HG03196 (cell line): Measurements from ENCODE around the gene TESK2.
A peak's percentile ranks its signal among the peaks of the same experiment; 100 is the strongest.
"Not testable (repeated sequence)": the region's sequence is repeated elsewhere in the genome, so short reads cannot be mapped to it uniquely, and the experiment has no call there.

Experiments used
- ATAC-seq: cut with Tn5 transposase; IDR thresholded peaks from one replicate; pipeline ENCODE4 v1.9.1; 2021; ENCODE audit not compliant: unreplicated experiment

Gene TESK2

GRCh38 chr1:45490626-45491486 lies at the start of gene TESK2:
TESK2 (minus strand) TSS chr1:45491163; CDS start chr1:45457785, 33,378 bp downstream.
- ATAC-seq, result peak; percentile 88

- ATAC-seq, result no peak
These were observed 45.9 kb upstream of the TESK2 start for GRCh38 chr1:45536886-45537285.

GRCh38 chr1:45535988-45536766 lies 45.2 kb upstream of the TESK2 start:
- ATAC-seq, result no peak

GRCh38 chr1:45531873-45532272 lies 40.9 kb upstream of the TESK2 start:
- no peak for ATAC-seq

GRCh38 chr1:45530632-45531135 lies 39.7 kb upstream of the TESK2 start:
- no peak for ATAC-seq

GRCh38 chr1:45526135-45526644 lies 35.2 kb upstream of the TESK2 start:
- no peak for ATAC-seq

GRCh38 chr1:45523975-45524374 lies 33.0 kb upstream of the TESK2 start:
- not testable (repeated sequence) for ATAC-seq

- not testable (repeated sequence) for ATAC-seq
These were observed 32.6 kb upstream of the TESK2 start for GRCh38 chr1:45523516-45523915.

GRCh38 chr1:45522324-45523104 lies 31.6 kb upstream of the TESK2 start:
- no peak for ATAC-seq

- ATAC-seq, result peak; percentile 82
These were observed 30.7 kb upstream of the TESK2 start, which contains the start of gene PRDX1 for GRCh38 chr1:45521413-45522323. PRDX1 (minus strand) TSS chr1:45521884; CDS start chr1:45519043, 2,841 bp downstream.

- ATAC-seq, result not testable (repeated sequence)
These were observed 28.8 kb upstream of the TESK2 start for GRCh38 chr1:45519774-45520173.

GRCh38 chr1:45518910-45519309 lies 27.9 kb upstream of the TESK2 start:
- no peak for ATAC-seq

GRCh38 chr1:45518366-45518765 lies 27.4 kb upstream of the TESK2 start:
- ATAC-seq, result not testable (repeated sequence)

GRCh38 chr1:45516465-45516864 lies 25.5 kb upstream of the TESK2 start:
- ATAC-seq, result no peak

GRCh38 chr1:45516036-45516435 lies 25.1 kb upstream of the TESK2 start:
- ATAC-seq, result no peak

GRCh38 chr1:45513532-45514260 lies 22.7 kb upstream of the TESK2 start:
- ATAC-seq, result not testable (repeated sequence)

GRCh38 chr1:45512641-45513054 lies 21.7 kb upstream of the TESK2 start:
- ATAC-seq, result no peak

- ATAC-seq, result no peak
These were observed 20.1 kb upstream of the TESK2 start for GRCh38 chr1:45510972-45511527.
